ENCODE results near the gene RFPL1.

The RFPL1 gene

DNA sequence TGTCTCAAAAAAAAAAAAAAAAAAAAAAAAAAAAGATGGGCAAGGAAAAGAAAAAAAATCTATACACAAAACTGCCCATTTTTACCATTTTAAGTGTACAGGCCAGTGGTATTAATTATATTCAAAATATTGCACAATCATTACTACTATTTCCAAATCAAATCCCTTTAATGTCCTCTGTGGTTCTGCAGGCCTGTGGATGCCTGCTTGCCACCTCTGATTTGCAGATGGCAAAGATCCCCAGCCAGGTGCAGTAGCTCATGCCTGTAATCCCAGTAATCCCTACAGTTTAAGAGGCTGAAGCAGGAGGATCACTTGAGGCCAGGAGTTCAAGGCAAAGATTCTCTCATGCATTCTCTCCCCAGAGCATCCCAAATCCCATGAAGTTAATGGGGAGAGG lies 20.2 kb downstream of the RFPL1 start:
- Histone ChIP-seq H3K27ac (ENCODE audit: low read depth, low read length, severe bottlenecking) (no peak overlapping the region), H3K9me3 (ENCODE audit: control insufficient read depth, low read length) (no peaks in the 10 kb centered on the region), H3K36me3 (ENCODE audit: control insufficient read depth, insufficient read depth, low read length) (no peaks in the 10 kb centered on the region), H3K4me3 (ENCODE audit: extremely low read depth, insufficient read depth, low read length, poor library complexity, severe bottlenecking) (no peak overlapping the region), H3K4me1 (ENCODE audit: control insufficient read depth, insufficient read depth, low read length, poor library complexity, severe bottlenecking) (peaks cover 6% of the 10 kb centered on the region)

DNA sequence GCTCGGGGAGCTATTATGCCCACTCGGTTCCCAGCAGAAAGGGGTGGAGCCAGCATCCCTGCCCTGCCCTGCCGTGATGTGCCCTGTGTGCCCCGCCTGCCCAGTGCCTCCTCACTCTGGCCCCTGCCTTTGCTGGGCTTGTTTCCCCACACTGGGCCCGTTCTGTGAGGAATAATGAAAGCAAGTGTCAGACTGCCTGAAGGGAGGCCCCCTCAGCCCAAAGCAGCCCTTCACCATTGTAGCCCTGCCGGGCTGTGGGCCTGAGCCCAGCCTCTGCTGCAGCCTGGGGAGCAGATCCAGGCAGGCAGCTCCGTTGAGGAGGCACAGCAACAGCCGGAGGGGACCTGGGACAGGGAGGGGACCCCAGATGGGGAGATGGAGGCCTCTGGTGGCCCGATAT lies 21.4 kb downstream of the RFPL1 start:
- 69 to 82% methylated on average over 6 to 8 of the region's 9 CpGs for WGBS, 2 experiments (ENCODE audit: insufficient coverage in 2 of 2)
- no peaks in the 10 kb centered on the region for H3K36me3 ChIP-seq (ENCODE audit: control insufficient read depth, insufficient read depth, low read length)
- H3K9me3 ChIP-seq (ENCODE audit: control insufficient read depth, low read length) = no peaks in the 10 kb centered on the region
- peaks cover 6% of the 10 kb centered on the region for H3K4me1 ChIP-seq (ENCODE audit: control insufficient read depth, insufficient read depth, low read length, poor library complexity, severe bottlenecking)
- no peak overlapping the region for H3K4me3 ChIP-seq (ENCODE audit: extremely low read depth, insufficient read depth, low read length, poor library complexity, severe bottlenecking)
- H3K27ac ChIP-seq (ENCODE audit: low read depth, low read length, severe bottlenecking) = no peak overlapping the region

- Histone ChIP-seq H3K9me3 (ENCODE audit: control insufficient read depth, low read length) (no peaks in the 10 kb centered on the region), H3K4me1 (ENCODE audit: control insufficient read depth, insufficient read depth, low read length, poor library complexity, severe bottlenecking) (peaks cover under 1% of the 10 kb centered on the region), H3K36me3 (ENCODE audit: control insufficient read depth, insufficient read depth, low read length) (no peaks in the 10 kb centered on the region), H3K27ac (ENCODE audit: low read depth, low read length, severe bottlenecking) (no peak overlapping the region), H3K4me3 (ENCODE audit: extremely low read depth, insufficient read depth, low read length, poor library complexity, severe bottlenecking) (no peak overlapping the region)
- WGBS, 2 experiments (ENCODE audit: insufficient coverage in 2 of 2) = 84 to 88% methylated on average over 5 of the region's 5 CpGs
Measured at GRCh38 chr22:29461263-29461662, 22.9 kb downstream of the RFPL1 start.

GRCh38 chr22:29463629-29464028 lies 25.2 kb downstream of the RFPL1 start:
- no peak overlapping the region for H3K4me3 ChIP-seq (ENCODE audit: extremely low read depth, insufficient read depth, low read length, poor library complexity, severe bottlenecking)
- H3K4me1 ChIP-seq (ENCODE audit: control insufficient read depth, insufficient read depth, low read length, poor library complexity, severe bottlenecking) = no peaks in the 10 kb centered on the region
- WGBS, 2 experiments (ENCODE audit: insufficient coverage in 2 of 2) = 80 to 86% methylated on average over 2 to 7 of the region's 7 CpGs
- no peaks in the 10 kb centered on the region for H3K9me3 ChIP-seq (ENCODE audit: control insufficient read depth, low read length)
- no peak overlapping the region for H3K27ac ChIP-seq (ENCODE audit: low read depth, low read length, severe bottlenecking)
- H3K36me3 ChIP-seq (ENCODE audit: control insufficient read depth, insufficient read depth, low read length) = no peaks in the 10 kb centered on the region

- no peaks in the 10 kb centered on the region for H3K9me3 ChIP-seq (ENCODE audit: control insufficient read depth, low read length)
- no peak overlapping the region for H3K27ac ChIP-seq (ENCODE audit: low read depth, low read length, severe bottlenecking)
- no peaks in the 10 kb centered on the region for H3K4me1 ChIP-seq (ENCODE audit: control insufficient read depth, insufficient read depth, low read length, poor library complexity, severe bottlenecking)
- 83 to 92% methylated on average over 5 of the region's 7 CpGs for WGBS, 2 experiments (ENCODE audit: insufficient coverage in 2 of 2)
- H3K36me3 ChIP-seq (ENCODE audit: control insufficient read depth, insufficient read depth, low read length) = no peaks in the 10 kb centered on the region
- no peak overlapping the region for H3K4me3 ChIP-seq (ENCODE audit: extremely low read depth, insufficient read depth, low read length, poor library complexity, severe bottlenecking)
Measured at GRCh38 chr22:29464581-29464980, 26.2 kb downstream of the RFPL1 start.

- no peaks in the 10 kb centered on the region for H3K36me3 ChIP-seq (ENCODE audit: control insufficient read depth, insufficient read depth, low read length)
- H3K9me3 ChIP-seq (ENCODE audit: control insufficient read depth, low read length) = no peaks in the 10 kb centered on the region
- H3K4me3 ChIP-seq (ENCODE audit: extremely low read depth, insufficient read depth, low read length, poor library complexity, severe bottlenecking) = peak overlapping the region; percentile 25
- no peak overlapping the region for H3K27ac ChIP-seq (ENCODE audit: low read depth, low read length, severe bottlenecking)
- 34 to 38% methylated on average over 6 to 7 of the region's 9 CpGs for WGBS, 2 experiments (ENCODE audit: insufficient coverage in 2 of 2)
- no peaks in the 10 kb centered on the region for H3K4me1 ChIP-seq (ENCODE audit: control insufficient read depth, insufficient read depth, low read length, poor library complexity, severe bottlenecking)
Measured at GRCh38 chr22:29469755-29470154, 31.4 kb downstream of the RFPL1 start.

DNA sequence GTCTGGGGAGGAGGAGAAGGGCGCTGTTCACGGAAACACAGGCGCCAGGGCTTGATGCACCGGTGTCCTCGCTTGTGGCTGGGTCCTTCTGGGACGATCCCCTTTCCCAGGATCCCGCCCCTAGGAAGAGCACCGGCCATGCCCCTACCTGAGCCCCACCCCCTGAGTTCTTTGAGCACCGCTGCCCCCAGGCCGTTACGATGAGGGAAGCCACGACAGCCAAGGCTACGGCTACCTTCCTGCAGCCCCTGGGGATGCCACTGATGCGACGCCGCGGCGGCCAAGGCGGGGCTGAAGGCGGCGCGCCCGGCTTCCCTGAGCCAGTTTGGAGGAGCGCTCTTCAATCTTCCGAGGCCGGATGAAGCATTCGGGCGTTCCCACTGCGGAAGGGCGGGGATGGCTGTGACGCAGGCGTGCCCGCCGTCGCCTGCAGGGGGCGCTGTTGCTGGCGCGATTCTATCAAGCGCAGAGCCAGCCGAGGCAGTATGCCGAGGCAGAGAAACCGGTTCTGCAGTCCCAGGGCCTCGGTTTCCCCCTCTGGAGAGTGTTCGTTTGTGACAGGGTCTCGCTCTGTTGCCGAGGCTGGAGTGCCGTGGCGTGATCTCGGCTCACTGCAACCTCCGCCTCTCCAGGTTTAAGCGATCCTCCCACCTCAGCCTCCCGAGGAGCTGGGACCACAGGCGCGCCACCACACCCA lies 31.9 kb downstream of the RFPL1 start:
- H3K27ac ChIP-seq (ENCODE audit: low read depth, low read length, severe bottlenecking) = no peak overlapping the region
- peak overlapping the region; percentile 25 for H3K4me3 ChIP-seq (ENCODE audit: extremely low read depth, insufficient read depth, low read length, poor library complexity, severe bottlenecking)
- no peaks in the 10 kb centered on the region for H3K4me1 ChIP-seq (ENCODE audit: control insufficient read depth, insufficient read depth, low read length, poor library complexity, severe bottlenecking)
- H3K36me3 ChIP-seq (ENCODE audit: control insufficient read depth, insufficient read depth, low read length) = no peaks in the 10 kb centered on the region
- H3K9me3 ChIP-seq (ENCODE audit: control insufficient read depth, low read length) = no peaks in the 10 kb centered on the region
- WGBS, 2 experiments (ENCODE audit: insufficient coverage in 2 of 2) = 4 to 9% methylated on average over 26 to 47 of the region's 54 CpGs

DNA sequence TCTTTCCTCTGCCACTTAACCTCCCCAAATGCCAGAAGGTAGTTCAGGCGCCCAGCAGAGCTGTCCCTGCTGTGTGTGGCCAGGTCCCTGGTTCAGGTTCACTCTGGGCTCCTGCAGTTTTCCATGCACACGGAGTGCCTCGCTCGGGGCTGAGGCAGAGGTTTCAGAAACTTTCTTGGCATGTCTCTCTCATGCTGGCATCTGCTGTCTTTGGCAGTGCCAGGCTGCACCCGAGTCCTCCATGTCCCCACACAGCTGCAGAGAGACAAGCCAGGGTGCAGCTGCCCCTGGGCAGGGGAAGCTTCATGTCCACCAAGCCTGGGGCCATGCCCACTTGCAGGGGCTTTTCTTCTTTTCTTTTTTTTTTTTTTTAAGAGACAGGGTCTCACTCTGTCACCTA lies 34.6 kb downstream of the RFPL1 start:
- H3K27ac ChIP-seq (ENCODE audit: low read depth, low read length, severe bottlenecking) = no peak overlapping the region
- H3K4me1 ChIP-seq (ENCODE audit: control insufficient read depth, insufficient read depth, low read length, poor library complexity, severe bottlenecking) = no peaks in the 10 kb centered on the region
- no peaks in the 10 kb centered on the region for H3K36me3 ChIP-seq (ENCODE audit: control insufficient read depth, insufficient read depth, low read length)
- H3K9me3 ChIP-seq (ENCODE audit: control insufficient read depth, low read length) = no peaks in the 10 kb centered on the region
- H3K4me3 ChIP-seq (ENCODE audit: extremely low read depth, insufficient read depth, low read length, poor library complexity, severe bottlenecking) = no peak overlapping the region
- 73 to 82% methylated on average over 5 of the region's 5 CpGs for WGBS, 2 experiments (ENCODE audit: insufficient coverage in 2 of 2)

DNA sequence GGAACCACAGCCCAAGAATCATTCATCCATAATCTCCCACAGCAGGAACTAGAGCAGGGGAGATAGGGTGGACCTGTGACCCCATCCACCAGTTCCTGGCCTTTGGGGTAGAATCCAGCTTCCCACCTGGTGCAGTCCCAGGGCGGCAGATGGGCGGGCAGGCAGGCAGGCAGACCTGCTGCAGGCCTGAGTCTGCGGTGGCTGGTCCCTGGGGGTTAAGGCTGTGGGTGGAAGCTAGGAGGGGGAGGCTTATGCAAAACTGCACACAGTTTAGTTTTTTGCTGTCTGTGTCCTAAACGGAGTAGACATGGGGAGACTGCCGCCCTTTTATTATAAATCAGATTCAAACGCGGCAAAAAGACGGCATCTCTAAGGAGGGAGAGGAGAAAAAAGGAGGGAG lies 37.2 kb downstream of the RFPL1 start:
- H3K4me1 ChIP-seq (ENCODE audit: control insufficient read depth, insufficient read depth, low read length, poor library complexity, severe bottlenecking) = peaks cover 7% of the 10 kb centered on the region
- H3K36me3 ChIP-seq (ENCODE audit: control insufficient read depth, insufficient read depth, low read length) = no peaks in the 10 kb centered on the region
- WGBS, 2 experiments (ENCODE audit: insufficient coverage in 2 of 2) = 84 to 87% methylated on average over 8 of the region's 8 CpGs
- no peaks in the 10 kb centered on the region for H3K9me3 ChIP-seq (ENCODE audit: control insufficient read depth, low read length)
- no peak overlapping the region for H3K4me3 ChIP-seq (ENCODE audit: extremely low read depth, insufficient read depth, low read length, poor library complexity, severe bottlenecking)
- no peak overlapping the region for H3K27ac ChIP-seq (ENCODE audit: low read depth, low read length, severe bottlenecking)

GRCh38 chr22:29476116-29476515 lies 37.7 kb downstream of the RFPL1 start:
- H3K27ac ChIP-seq (ENCODE audit: low read depth, low read length, severe bottlenecking) = no peak overlapping the region
- no peaks in the 10 kb centered on the region for H3K36me3 ChIP-seq (ENCODE audit: control insufficient read depth, insufficient read depth, low read length)
- WGBS, 2 experiments (ENCODE audit: insufficient coverage in 2 of 2) = 49 to 71% methylated on average over 3 to 5 of the region's 6 CpGs
- no peaks in the 10 kb centered on the region for H3K9me3 ChIP-seq (ENCODE audit: control insufficient read depth, low read length)
- H3K4me3 ChIP-seq (ENCODE audit: extremely low read depth, insufficient read depth, low read length, poor library complexity, severe bottlenecking) = no peak overlapping the region
- H3K4me1 ChIP-seq (ENCODE audit: control insufficient read depth, insufficient read depth, low read length, poor library complexity, severe bottlenecking) = peaks cover 8% of the 10 kb centered on the region

DNA sequence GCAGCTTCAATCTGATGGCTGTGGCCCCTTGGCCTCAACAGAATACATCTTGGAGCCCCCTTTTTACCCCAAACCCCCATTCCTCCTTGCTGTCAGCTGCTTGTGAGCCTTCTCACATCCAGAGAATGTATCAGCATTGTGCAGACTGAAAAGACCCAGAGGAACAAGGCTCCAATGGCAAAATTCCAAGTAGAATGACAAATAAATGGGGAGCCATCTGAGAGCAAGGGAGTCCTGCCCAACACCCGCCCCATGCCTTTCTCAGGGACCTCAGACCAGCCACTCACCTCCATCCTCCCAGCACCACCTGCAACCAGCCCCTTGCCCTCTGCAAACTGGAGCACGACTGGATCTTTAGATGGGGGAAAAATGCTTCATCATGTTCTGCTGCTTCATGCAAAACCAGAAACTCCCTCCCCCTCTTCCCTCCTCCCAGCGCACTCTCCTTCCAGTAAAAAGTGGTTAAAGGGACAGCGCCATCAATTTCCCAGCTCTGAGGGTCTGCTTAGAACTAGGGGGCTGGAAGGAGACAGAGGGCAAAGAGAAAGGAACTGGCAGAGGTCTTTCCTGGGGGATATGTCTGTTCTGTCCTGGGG lies 39.4 kb downstream of the RFPL1 start:
- Histone ChIP-seq H3K4me1 (ENCODE audit: control insufficient read depth, insufficient read depth, low read length, poor library complexity, severe bottlenecking) (peaks cover 16% of the 10 kb centered on the region), H3K36me3 (ENCODE audit: control insufficient read depth, insufficient read depth, low read length) (no peaks in the 10 kb centered on the region), H3K27ac (ENCODE audit: low read depth, low read length, severe bottlenecking) (no peak overlapping the region), H3K9me3 (ENCODE audit: control insufficient read depth, low read length) (no peaks in the 10 kb centered on the region), H3K4me3 (ENCODE audit: extremely low read depth, insufficient read depth, low read length, poor library complexity, severe bottlenecking) (no peak overlapping the region)
- WGBS, 2 experiments (ENCODE audit: insufficient coverage in 2 of 2) = no CpG with 5 or more reads among the region's 4 CpGs
